GM21619 (cell line): Measurements from ENCODE around the gene C1orf116.

Experiments used
- ATAC-seq: cut with Tn5 transposase; IDR thresholded peaks from one replicate; pipeline ENCODE4 v1.9.1; 2021; ENCODE audit not compliant: unreplicated experiment

Gene C1orf116

DNA sequence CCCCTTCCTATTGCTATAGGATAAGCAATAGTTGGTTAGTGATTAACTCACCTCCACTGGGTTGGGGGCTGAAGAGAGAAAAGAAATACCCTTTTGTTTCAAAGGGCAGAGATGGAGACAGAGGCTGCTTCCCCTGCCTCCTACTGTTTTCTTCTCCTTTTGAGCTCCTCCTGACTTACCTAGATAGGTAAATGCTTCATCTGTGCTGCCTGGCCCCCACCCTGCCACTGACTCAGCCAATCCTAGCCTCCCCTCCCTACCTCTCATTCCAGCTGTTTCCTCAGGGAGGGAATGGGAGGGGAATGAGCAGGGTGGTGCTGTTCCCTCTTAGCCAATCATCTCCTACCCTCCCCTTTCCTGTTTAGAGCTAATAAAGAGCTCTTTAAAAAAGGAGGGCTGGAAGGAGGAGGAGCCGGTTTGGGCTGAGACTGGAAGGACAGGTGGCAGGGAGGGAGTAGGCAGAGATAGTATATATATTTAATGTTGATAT is at the start of gene C1orf116:
TSS of gene C1orf116 (minus strand) at position 229 of the 490 bp plus-strand sequence. CDS start 5,158 bp downstream, outside the sequence.
- ATAC-seq, result no peak

GRCh38 chr1:207081806-207082205 is 49.2 kb upstream of the C1orf116 start:
- no peak for ATAC-seq

DNA sequence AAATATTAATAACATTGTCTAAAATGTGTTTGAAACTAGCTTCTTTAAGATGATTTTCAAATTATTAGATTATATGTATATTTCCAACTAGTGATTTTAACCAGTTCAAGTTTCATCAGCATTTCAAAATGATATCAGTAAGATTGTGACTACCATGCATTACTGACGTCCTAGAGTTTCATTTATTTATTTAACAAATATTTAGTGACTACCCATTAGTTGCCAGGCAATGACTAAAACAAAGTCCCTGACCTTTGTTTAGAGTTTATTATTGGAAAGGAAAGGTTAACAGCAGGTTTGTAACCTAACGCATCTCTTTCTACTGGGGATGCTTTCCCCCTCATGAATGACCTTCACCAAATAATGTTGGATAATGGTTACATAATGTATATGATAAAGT is 48.5 kb upstream of the C1orf116 start:
- ATAC-seq, result no peak

DNA sequence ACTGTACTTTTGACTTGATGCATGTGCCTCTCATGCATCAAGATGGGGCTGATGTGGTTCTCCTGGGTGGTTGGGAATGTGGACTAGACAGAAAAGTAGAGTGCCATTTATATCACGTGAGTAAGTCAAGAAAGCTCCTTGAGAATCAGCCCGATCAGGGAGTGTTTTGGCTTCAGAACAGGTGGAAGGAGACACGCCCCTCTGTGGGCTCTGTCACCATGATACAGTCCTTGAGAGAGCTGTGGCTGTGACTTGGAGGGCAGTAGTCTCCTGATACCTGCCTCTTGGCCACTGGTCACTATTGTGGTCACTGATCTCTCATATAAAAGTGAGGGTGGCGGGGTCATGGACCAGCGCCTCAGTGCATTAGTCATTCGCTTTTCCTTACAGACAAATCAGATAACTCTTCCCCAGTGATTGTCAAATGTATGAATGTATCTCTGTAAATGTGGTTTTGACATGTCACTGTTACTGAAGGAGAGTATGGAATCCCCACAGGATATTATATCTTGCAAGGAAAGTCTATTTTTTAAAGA is 47.2 kb upstream of the C1orf116 start:
- no peak for ATAC-seq

- ATAC-seq, result no peak
These were observed 46.1 kb upstream of the C1orf116 start for GRCh38 chr1:207078578-207079132.

DNA sequence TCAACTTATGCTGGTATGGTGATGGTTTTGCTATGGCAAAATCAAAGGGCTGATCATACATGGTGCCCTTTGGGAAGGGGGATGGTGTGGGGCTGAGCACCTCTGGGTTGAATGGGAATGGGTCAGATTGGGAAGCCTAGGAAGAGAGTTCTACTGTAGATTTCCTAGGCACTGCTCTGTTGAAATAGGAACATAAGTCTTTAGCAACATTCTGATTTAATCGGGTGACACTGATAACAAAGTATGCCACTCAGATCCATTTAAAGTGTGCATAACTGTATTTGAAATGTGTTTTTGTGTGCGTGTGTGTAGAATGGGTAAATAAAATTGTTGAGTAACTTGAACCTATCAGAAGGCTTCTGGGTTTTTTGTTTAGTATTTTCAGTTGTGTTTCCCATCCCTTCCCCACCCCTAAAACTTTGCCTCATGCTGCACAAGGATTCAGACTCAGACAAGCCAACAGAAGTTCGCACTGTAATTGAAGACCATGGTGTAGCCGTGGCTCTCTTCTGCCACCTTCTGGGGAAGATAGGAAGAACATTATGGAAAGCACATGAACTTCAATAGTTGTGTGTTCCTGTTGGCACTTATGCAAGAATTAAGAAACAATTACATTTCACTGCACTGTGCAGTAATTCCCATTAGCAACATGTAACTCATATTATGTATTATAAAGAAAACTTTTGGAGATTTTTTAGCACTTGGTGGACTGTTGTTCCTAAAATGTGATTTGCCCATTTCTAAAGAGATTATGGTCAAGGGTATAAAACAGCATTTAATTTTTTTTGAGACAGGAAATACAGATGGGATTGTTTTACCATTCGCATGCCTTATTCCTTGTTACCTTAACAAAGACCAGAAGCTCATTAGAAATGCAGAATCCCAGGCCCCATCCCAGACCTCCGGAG is 45.2 kb upstream of the C1orf116 start:
- peak; percentile 72 for ATAC-seq

DNA sequence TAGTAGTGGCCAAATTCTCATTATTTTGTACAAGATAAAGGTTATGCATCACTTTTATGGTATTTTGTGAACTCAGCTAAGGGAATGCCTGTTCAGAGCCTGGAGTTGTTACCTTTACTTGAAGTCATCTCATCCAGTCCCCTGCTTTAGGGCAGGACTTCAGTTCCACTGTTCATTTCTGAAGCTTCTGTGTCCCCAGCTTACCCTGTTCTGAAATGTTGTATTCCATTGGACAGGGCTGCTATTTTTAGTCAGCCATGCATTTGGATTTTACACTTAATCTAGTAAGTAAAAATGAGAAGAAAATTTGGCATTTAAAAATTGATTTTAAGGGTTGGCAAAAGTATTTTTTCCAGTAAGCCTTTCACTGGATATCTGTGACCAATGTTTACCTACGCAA is 44.5 kb upstream of the C1orf116 start:
- no peak for ATAC-seq

GRCh38 chr1:207076181-207076955 is 43.8 kb upstream of the C1orf116 start:
- ATAC-seq, result no peak

- no peak for ATAC-seq
These were observed 41.6 kb upstream of the C1orf116 start for GRCh38 chr1:207073906-207074820.

DNA sequence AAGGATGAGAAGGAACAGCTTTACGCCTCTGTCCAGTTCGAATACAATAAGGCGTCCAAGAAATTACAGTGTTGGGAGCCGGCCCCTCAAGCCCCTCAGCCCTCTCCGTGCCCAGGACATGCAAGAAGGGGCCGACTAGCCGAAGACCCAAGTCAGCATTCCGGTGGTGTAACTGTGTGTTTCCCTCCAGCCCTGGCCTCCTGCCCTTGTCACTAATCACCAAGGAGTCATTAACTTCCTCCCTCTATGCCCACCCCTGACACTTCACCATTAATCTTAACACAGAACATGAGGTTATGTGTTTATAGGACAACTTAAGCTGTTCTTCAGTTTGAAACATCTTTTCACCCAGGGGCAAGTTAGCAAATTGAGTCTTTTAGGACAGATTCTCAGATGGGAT is 39.7 kb upstream of the C1orf116 start:
- ATAC-seq, result no peak

- no peak for ATAC-seq
These were observed 38.9 kb upstream of the C1orf116 start for GRCh38 chr1:207071426-207071825.

- no peak for ATAC-seq
These were observed 38.3 kb upstream of the C1orf116 start for GRCh38 chr1:207070811-207071210.

GRCh38 chr1:207069858-207070506 is 37.4 kb upstream of the C1orf116 start:
- ATAC-seq, result no peak

- no peak for ATAC-seq
These were observed 36.5 kb upstream of the C1orf116 start for GRCh38 chr1:207069061-207069460.

DNA sequence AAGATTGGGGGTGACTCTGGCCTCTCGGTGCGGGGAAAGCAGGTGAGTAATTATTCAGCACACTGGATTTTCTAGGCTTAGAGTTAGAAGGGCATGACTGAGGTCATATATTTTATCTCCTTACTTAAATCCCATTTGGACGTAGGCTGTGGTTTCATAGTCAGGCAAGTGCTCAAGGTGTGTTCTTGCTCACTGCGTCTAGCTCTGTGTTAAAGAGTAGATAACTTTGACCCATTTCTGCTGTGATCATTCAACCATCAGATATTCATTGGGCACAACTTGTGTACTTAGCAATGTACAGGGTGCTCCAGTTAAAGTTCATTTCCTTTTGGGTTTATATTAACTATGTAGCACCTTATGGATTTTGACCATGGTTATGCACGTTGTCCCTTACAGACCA is 35.1 kb upstream of the C1orf116 start:
- no peak for ATAC-seq

GRCh38 chr1:207067185-207067584 is 34.6 kb upstream of the C1orf116 start:
- no peak for ATAC-seq

- no peak for ATAC-seq
These were observed 32.0 kb upstream of the C1orf116 start for GRCh38 chr1:207064561-207064960.

GRCh38 chr1:207063014-207063413 is 30.5 kb upstream of the C1orf116 start:
- ATAC-seq, result no peak

DNA sequence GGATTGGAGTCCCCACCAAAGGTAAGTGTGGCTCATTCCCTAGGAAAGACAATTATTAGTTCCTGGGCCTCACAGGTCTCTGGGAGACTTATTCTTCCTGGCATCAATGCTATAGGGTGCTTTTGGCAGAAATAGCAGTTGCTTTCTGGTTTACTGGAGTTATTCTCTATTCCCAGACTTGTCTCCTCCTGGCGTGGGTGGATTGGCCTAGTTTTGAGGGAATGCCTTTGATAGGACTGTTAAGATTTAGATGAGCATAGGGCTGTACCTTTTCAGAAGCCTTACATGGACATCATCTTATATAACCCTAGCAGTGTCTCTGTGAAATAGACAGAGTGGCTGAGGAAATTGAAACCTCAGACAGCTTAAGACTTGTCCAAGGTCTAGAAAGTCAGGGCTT is 29.5 kb upstream of the C1orf116 start:
- ATAC-seq, result no peak

DNA sequence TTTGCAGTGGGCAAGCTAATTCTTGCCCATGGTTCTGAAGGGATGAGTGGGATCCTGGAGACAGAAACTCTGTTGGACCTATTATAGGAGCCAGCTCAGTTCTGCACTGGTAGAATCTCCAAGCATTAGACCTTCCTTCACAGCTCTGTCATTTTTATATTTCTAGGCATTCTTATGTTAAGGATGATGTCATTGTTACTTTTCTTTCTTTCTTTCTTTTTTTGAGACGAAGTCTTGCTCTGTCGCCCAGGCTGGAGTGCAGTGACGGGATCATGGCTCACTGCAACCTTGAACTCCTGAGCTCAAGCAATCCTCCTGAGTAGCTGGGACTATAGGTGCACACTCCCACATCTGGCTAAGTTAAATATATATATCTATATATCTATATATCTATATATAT is 28.0 kb upstream of the C1orf116 start:
- ATAC-seq, result no peak
